HEK293 (cell line): ENCODE results near the gene TGIF1.

ENCODE experiments used
- CTCF ChIA-PET: fragments of 350-600 bp; formaldehyde crosslinking; extraction: SDS; loops from one replicate; lab custom pipeline; 2021; ENCODE audit warnings: antibody characterized with exemption; lab: Yijun Ruan, JAX
- POLR2A ChIA-PET: fragments of 300-600 bp; formaldehyde crosslinking; extraction: SDS; loops from one replicate; lab custom pipeline; 2020; ENCODE audit warnings: antibody characterized with exemption, inconsistent platforms; lab: Yijun Ruan, JAX
- H3K27ac ChIP-seq: fragments of 200-500 bp; sonication (Bioruptor generic); 2 replicates; pipeline ENCODE4 v1.5.1; 2014; ENCODE audit warnings: low read depth, low read length, control low read depth, inconsistent platforms; ENCODE audit errors: extremely low read depth
- H3K36me3 ChIP-seq, 2 experiments: fragments of 200-500 bp in 1 of 2; sonication (Bioruptor generic) in 1 of 2; 1 replicate in 1 of 2; 2 replicates in 1 of 2; pipeline ENCODE4 v1.5.1; 2014 to 2017; ENCODE audit warnings: inconsistent platforms in 2 of 2, low read length in 2 of 2; ENCODE audit not compliant: control insufficient read depth in 2 of 2, insufficient read depth in 1 of 2
- H3K4me1 ChIP-seq: fragments of 200-500 bp; sonication (Bioruptor generic); 2 replicates; pipeline ENCODE4 v1.5.1; 2014; ENCODE audit warnings: mild to moderate bottlenecking, low read length, inconsistent platforms; ENCODE audit not compliant: control insufficient read depth, insufficient read depth
- H3K4me3 ChIP-seq: 2 replicates; pipeline ENCODE4 v1.5.1; 2011; ENCODE audit warnings: low read depth, mild to moderate bottlenecking, control low read depth, low read length, moderate library complexity
- H3K9me3 ChIP-seq: fragments of 200-500 bp; sonication (Bioruptor generic); 2 replicates; pipeline ENCODE4 v1.5.1; 2014; ENCODE audit warnings: low read depth, low read length, inconsistent platforms; ENCODE audit not compliant: control insufficient read depth, insufficient read depth
- PRDM2 ChIP-seq: fragments of 450-650 bp; formaldehyde crosslinking; IDR thresholded peaks from 2 replicates; pipeline ENCODE4 v1.5.1; 2016; ENCODE audit warnings: missing biosample characterization, missing genetic modification characterization, borderline replicate concordance
- SETDB1 ChIP-seq: IDR thresholded peaks from one replicate; pipeline ENCODE4 v1.6.1; 2017; ENCODE audit warnings: mild to moderate bottlenecking, low read length, moderate library complexity, mixed read lengths; ENCODE audit not compliant: insufficient read length
- SP7 ChIP-seq: fragments of 450-650 bp; formaldehyde crosslinking; IDR thresholded peaks from 2 replicates; pipeline ENCODE4 v1.5.1; 2016; ENCODE audit warnings: missing biosample characterization, missing genetic modification characterization
- ZBTB26 ChIP-seq: fragments of 450-650 bp; formaldehyde crosslinking; optimal IDR thresholded peaks from 2 replicates; pipeline ENCODE3; 2016; ENCODE audit warnings: missing biosample characterization, mild to moderate bottlenecking, missing genetic modification characterization
- ZEB2 ChIP-seq: fragments of 450-650 bp; formaldehyde crosslinking; IDR thresholded peaks from 2 replicates; pipeline ENCODE4 v1.5.1; 2016; ENCODE audit warnings: missing biosample characterization, missing genetic modification characterization
- ZFP41 ChIP-seq: fragments of 450-650 bp; formaldehyde crosslinking; IDR thresholded peaks from 2 replicates; pipeline ENCODE4 v1.5.1; 2016; ENCODE audit warnings: missing biosample characterization, missing genetic modification characterization, borderline replicate concordance
- ZNF16 ChIP-seq: fragments of 450-650 bp; formaldehyde crosslinking; IDR thresholded peaks from 2 replicates; pipeline ENCODE4 v1.5.1; 2016; ENCODE audit warnings: low read depth, missing biosample characterization, missing genetic modification characterization
- ZNF174 ChIP-seq: fragments of 450-650 bp; formaldehyde crosslinking; IDR thresholded peaks from 2 replicates; pipeline ENCODE4 v1.5.0; 2017; ENCODE audit warnings: missing biosample characterization, mild to moderate bottlenecking, missing genetic modification characterization
- ZNF18 ChIP-seq: fragments of 450-650 bp; formaldehyde crosslinking; IDR thresholded peaks from 2 replicates; pipeline ENCODE4 v1.5.1; 2016; ENCODE audit warnings: missing biosample characterization, missing genetic modification characterization
- ZNF311 ChIP-seq: fragments of 450-650 bp; formaldehyde crosslinking; IDR thresholded peaks from 2 replicates; pipeline ENCODE4 v1.5.1; 2017; ENCODE audit warnings: missing biosample characterization, missing genetic modification characterization, borderline replicate concordance
- ZNF335 ChIP-seq: fragments of 450-650 bp; formaldehyde crosslinking; conservative IDR thresholded peaks from 2 replicates; pipeline ENCODE4 v1.5.1; 2016; ENCODE audit warnings: missing biosample characterization, missing genetic modification characterization
- ZNF341 ChIP-seq: fragments of 450-650 bp; formaldehyde crosslinking; IDR thresholded peaks from 2 replicates; pipeline ENCODE4; 2016; ENCODE audit warnings: low read depth, missing biosample characterization, missing genetic modification characterization
- ZNF350 ChIP-seq: fragments of 450-650 bp; formaldehyde crosslinking; IDR thresholded peaks from 2 replicates; pipeline ENCODE4 v1.5.0; 2017; ENCODE audit warnings: missing biosample characterization, mild to moderate bottlenecking, missing genetic modification characterization
- ZNF398 ChIP-seq: fragments of 450-650 bp; formaldehyde crosslinking; IDR thresholded peaks from 2 replicates; pipeline ENCODE4 v1.5.1; 2017; ENCODE audit warnings: missing biosample characterization, missing genetic modification characterization
- ZNF426 ChIP-seq: fragments of 450-650 bp; formaldehyde crosslinking; IDR thresholded peaks from 2 replicates; pipeline ENCODE4 v1.5.1; 2017; ENCODE audit warnings: missing biosample characterization, missing genetic modification characterization, mild to moderate bottlenecking, inconsistent platforms, moderate library complexity
- ZNF530 ChIP-seq: fragments of 450-650 bp; formaldehyde crosslinking; IDR thresholded peaks from 2 replicates; pipeline ENCODE4 v1.5.1; 2016; ENCODE audit warnings: low read depth, missing biosample characterization, missing genetic modification characterization
- ZNF544 ChIP-seq: fragments of 450-650 bp; formaldehyde crosslinking; IDR thresholded peaks from 2 replicates; pipeline ENCODE4 v1.5.0; 2017; ENCODE audit warnings: missing biosample characterization, missing genetic modification characterization
- ZNF701 ChIP-seq: fragments of 450-650 bp; formaldehyde crosslinking; IDR thresholded peaks from 2 replicates; pipeline ENCODE4 v1.5.1; 2016; ENCODE audit warnings: missing biosample characterization, missing genetic modification characterization
- ZNF791 ChIP-seq: fragments of 450-650 bp; formaldehyde crosslinking; IDR thresholded peaks from 2 replicates; pipeline ENCODE4 v1.5.1; 2016; ENCODE audit warnings: missing biosample characterization, missing genetic modification characterization
- ZNF837 ChIP-seq: fragments of 450-650 bp; formaldehyde crosslinking; IDR thresholded peaks from 2 replicates; pipeline ENCODE4 v1.5.1; 2016; ENCODE audit warnings: missing biosample characterization, missing genetic modification characterization
- ZSCAN16 ChIP-seq: fragments of 450-650 bp; formaldehyde crosslinking; IDR thresholded peaks from 2 replicates; pipeline ENCODE4 v1.5.1; 2016; ENCODE audit warnings: missing biosample characterization, missing genetic modification characterization
- ZSCAN18 ChIP-seq: fragments of 450-650 bp; formaldehyde crosslinking; IDR thresholded peaks from 2 replicates; pipeline ENCODE4 v1.5.1; 2016; ENCODE audit warnings: missing biosample characterization, missing genetic modification characterization

Gene TGIF1

GRCh38 chr18:3489462-3489861 lies 39.5 kb downstream of the TGIF1 start:
- Histone ChIP-seq H3K36me3 (no peaks in the 10 kb centered on the region), H3K4me1 (no peaks in the 10 kb centered on the region), H3K9me3 (no peaks in the 10 kb centered on the region), H3K27ac (no peak overlapping the region), H3K4me3 (no peak overlapping the region)
- ChIA-PET POLR2A (no interaction called here), CTCF (interaction anchor here (0.6 kb wide), 1 partner anchor 41 kb away, joined by 3 read pairs; no protein-coding TSS in a partner anchor)
- TF ChIP-seq ZNF174 (no peak), ZNF350 (tag by site-specific recombination) (no peak), ZNF837 (no peak), ZNF544 (tag by site-specific recombination) (no peak), SP7 (tag by site-specific recombination) (no peak), ZSCAN18 (tag by site-specific recombination) (no peak), ZBTB26 (tag by site-specific recombination) (no peak), ZNF18 (tag by site-specific recombination) (no peak), SETDB1 (no peak)

- TF ChIP-seq ZNF398 (tag by site-specific recombination) (no peak), ZNF335 (tag by site-specific recombination) (no peak), ZSCAN16 (tag by site-specific recombination) (no peak), ZNF426 (tag by site-specific recombination) (no peak), ZNF16 (tag by site-specific recombination) (no peak), ZNF530 (tag by site-specific recombination) (no peak), ZNF701 (tag by site-specific recombination) (no peak), ZFP41 (tag by site-specific recombination) (no peak), ZNF341 (tag by site-specific recombination) (no peak), ZNF311 (tag by site-specific recombination) (no peak), ZEB2 (tag by site-specific recombination) (no peak), PRDM2 (no peak), ZNF791 (no peak)
- Histone ChIP-seq H3K4me3 (no peak overlapping the region), H3K27ac (no peak overlapping the region), H3K9me3 (no peaks in the 10 kb centered on the region), H3K4me1 (no peaks in the 10 kb centered on the region), H3K36me3 (no peaks in the 10 kb centered on the region)
- ChIA-PET CTCF (interaction anchor here (0.6 to 1.3 kb wide), 5 partner anchors 9 to 194 kb away, joined by 3 to 4 read pairs (median 3); no protein-coding TSS in a partner anchor), POLR2A (no interaction called here)
Observed at GRCh38 chr18:3491981-3492555, 42.1 kb downstream of the TGIF1 start.
